ENCODE results near the gene TBCD. TPM values are rescaled to one million over a fixed set of nuclear protein-coding genes. Genes with fewer than 3 reads are reported as not detected.

The TBCD gene
- total and polyA plus RNA-seq, 2 donors (not counting 1 experiment from before 2014, with no cell fraction given), result 22.1 to 36.7 TPM

GRCh38 chr17:82915757-82916027, 163.8 kb downstream of the TBCD start:
- H3K79me2 ChIP-seq (ENCODE audit: control insufficient read depth, insufficient read depth, low read length), result no peaks in the 10 kb centered on the region

GRCh38 chr17:82917699-82918345, 166.0 kb downstream of the TBCD start:
- Histone ChIP-seq H3K4me2 (ENCODE audit: extremely low read depth, insufficient read depth, low read length) (no peak overlapping the region), H3K79me2 (ENCODE audit: control insufficient read depth, insufficient read depth, low read length) (no peaks in the 10 kb centered on the region), H3K9ac (ENCODE audit: insufficient read depth, low read length) (no peak overlapping the region), H3K4me1 (ENCODE audit: control insufficient read depth, extremely low read depth, insufficient read depth, low read length) (no peaks in the 10 kb centered on the region), H4K20me1 (ENCODE audit: control insufficient read depth, extremely low read depth, insufficient read depth, low read length) (no peaks in the 10 kb centered on the region), H3K27ac (ENCODE audit: insufficient read depth, low read length) (no peak overlapping the region), H2AFZ (ENCODE audit: low read length) (no peak overlapping the region), H3K36me3 (ENCODE audit: control insufficient read depth, insufficient read depth, low read length) (peaks cover 5% of the 10 kb centered on the region), H3K9me3 (ENCODE audit: control insufficient read depth, insufficient read depth, low read depth, low read length) (no peaks in the 10 kb centered on the region), H3K27me3 (ENCODE audit: control insufficient read depth, insufficient read depth, low read length) (no peaks in the 10 kb centered on the region), H3K4me3 (replicated peaks in 1 of 4; ENCODE audit: control extremely low read depth in 1 of 4, insufficient read depth in 1 of 4, low read depth in 3 of 4, low read length in 4 of 4) (no peak overlapping the region)
- no peak for TF ChIP-seq EZH2 (IDR thresholded peaks at IDR 0.05; ENCODE audit: low read length, missing control alignments)
- peak in 1 of 2 donors; percentile 46 for TF ChIP-seq CTCF (conservative IDR thresholded peaks at IDR 0.05 in 1 of 2, IDR thresholded peaks at IDR 0.05 in 1 of 2; ENCODE audit: low read depth in 1 of 2, low read length in 2 of 2)
- DNase-seq (ENCODE audit: low read depth in 2 of 2), result no peak

More at GRCh38 chr17:82915757-82916027, 163.8 kb downstream of the TBCD start:
- H3K9me3 ChIP-seq (ENCODE audit: control insufficient read depth, insufficient read depth, low read depth, low read length), result no peaks in the 10 kb centered on the region
- H3K27ac ChIP-seq (ENCODE audit: insufficient read depth, low read length), result no peak overlapping the region
- no peak for DNase-seq (ENCODE audit: low read depth in 2 of 2)
- no peak for TF ChIP-seq CTCF (conservative IDR thresholded peaks at IDR 0.05 in 1 of 2, IDR thresholded peaks at IDR 0.05 in 1 of 2; ENCODE audit: low read depth in 1 of 2, low read length in 2 of 2)
- no peak for TF ChIP-seq EZH2 (IDR thresholded peaks at IDR 0.05; ENCODE audit: low read length, missing control alignments)
- H3K4me1 ChIP-seq (ENCODE audit: control insufficient read depth, extremely low read depth, insufficient read depth, low read length), result no peaks in the 10 kb centered on the region
- H3K9ac ChIP-seq (ENCODE audit: insufficient read depth, low read length), result no peak overlapping the region
- H4K20me1 ChIP-seq (ENCODE audit: control insufficient read depth, extremely low read depth, insufficient read depth, low read length), result no peaks in the 10 kb centered on the region
- H3K4me3 ChIP-seq (replicated peaks in 1 of 4; ENCODE audit: control extremely low read depth in 1 of 4, insufficient read depth in 1 of 4, low read depth in 3 of 4, low read length in 4 of 4), result no peak overlapping the region
- H3K36me3 ChIP-seq (ENCODE audit: control insufficient read depth, insufficient read depth, low read length), result peaks cover 5% of the 10 kb centered on the region
- H2AFZ ChIP-seq (ENCODE audit: low read length), result no peak overlapping the region
- H3K27me3 ChIP-seq (ENCODE audit: control insufficient read depth, insufficient read depth, low read length), result no peaks in the 10 kb centered on the region
- no peak overlapping the region for H3K4me2 ChIP-seq (ENCODE audit: extremely low read depth, insufficient read depth, low read length)

DNA sequence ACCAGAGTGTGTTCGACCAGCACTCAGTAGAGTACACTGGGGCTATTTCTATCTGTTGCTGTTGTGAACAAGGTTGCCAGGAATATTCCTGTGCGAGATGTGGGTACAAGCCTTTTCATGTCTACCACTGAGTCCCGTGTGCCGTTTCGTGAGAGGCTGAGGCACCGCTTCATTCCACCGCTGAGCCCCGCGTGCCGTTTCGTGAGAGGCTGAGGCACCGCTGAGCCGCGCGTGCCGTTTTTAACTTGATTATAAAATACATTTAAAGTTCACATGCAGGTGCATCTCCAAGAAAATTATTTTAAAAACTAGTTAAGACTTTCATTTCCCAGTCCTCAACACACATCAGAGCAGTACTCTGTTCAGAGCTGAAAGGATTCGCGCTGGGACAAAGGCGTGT, 166.6 kb downstream of the TBCD start:
- H3K4me3 ChIP-seq (replicated peaks in 1 of 4; ENCODE audit: control extremely low read depth in 1 of 4, insufficient read depth in 1 of 4, low read depth in 3 of 4, low read length in 4 of 4), result no peak overlapping the region
- no peaks in the 10 kb centered on the region for H4K20me1 ChIP-seq (ENCODE audit: control insufficient read depth, extremely low read depth, insufficient read depth, low read length)
- no peak overlapping the region for H3K9ac ChIP-seq (ENCODE audit: insufficient read depth, low read length)
- no peaks in the 10 kb centered on the region for H3K27me3 ChIP-seq (ENCODE audit: control insufficient read depth, insufficient read depth, low read length)
- no peaks in the 10 kb centered on the region for H3K79me2 ChIP-seq (ENCODE audit: control insufficient read depth, insufficient read depth, low read length)
- H3K4me1 ChIP-seq (ENCODE audit: control insufficient read depth, extremely low read depth, insufficient read depth, low read length), result no peaks in the 10 kb centered on the region
- TF ChIP-seq CTCF (conservative IDR thresholded peaks at IDR 0.05 in 1 of 2, IDR thresholded peaks at IDR 0.05 in 1 of 2; ENCODE audit: low read depth in 1 of 2, low read length in 2 of 2), result no peak
- no peak for TF ChIP-seq EZH2 (IDR thresholded peaks at IDR 0.05; ENCODE audit: low read length, missing control alignments)
- no peak for DNase-seq (ENCODE audit: low read depth in 2 of 2)
- no peak overlapping the region for H3K27ac ChIP-seq (ENCODE audit: insufficient read depth, low read length)
- H3K36me3 ChIP-seq (ENCODE audit: control insufficient read depth, insufficient read depth, low read length), result peaks cover 6% of the 10 kb centered on the region
- no peak overlapping the region for H3K4me2 ChIP-seq (ENCODE audit: extremely low read depth, insufficient read depth, low read length)
- no peak overlapping the region for H2AFZ ChIP-seq (ENCODE audit: low read length)
- no peaks in the 10 kb centered on the region for H3K9me3 ChIP-seq (ENCODE audit: control insufficient read depth, insufficient read depth, low read depth, low read length)

Data from fibroblast of lung (primary cell).